Mesangial cell (primary cell): ENCODE data around the gene DMRTA2. TPM values are rescaled to one million over a fixed set of nuclear protein-coding genes. Genes with fewer than 3 reads are reported as not detected.

Experiments
- total RNA-seq: library from RNA; depleted of rRNA; stranded (reverse); fragments of >200 nt; gene quantifications from 2 replicates; pipeline ENCODE4 v1.2.3, GENCODE V29; 2015

DMRTA2 gene
- not detected in 2 replicates for total RNA-seq

GRCh38 chr1:50422946-50423669, at the start of gene DMRTA2:
Gene DMRTA2 (minus strand): TSS chr1:50423443. CDS start chr1:50421536, 1,907 bp downstream.

